Neural crest cell (in vitro differentiated cells): ENCODE results near the gene SPATS2. TPM values are rescaled to one million over a fixed set of nuclear protein-coding genes. Genes with fewer than 3 reads are reported as not detected.
"Not testable (repeated sequence)": the region's sequence is repeated elsewhere in the genome, so short reads cannot be mapped to it uniquely, and the experiment has no call there.

Experiments
- DNase-seq: peaks from one replicate; pipeline ENCODE4 v3.0.0; 2021; ENCODE audit warnings: low read depth, mixed read lengths, low spot score
- H3K27ac Mint-ChIP-seq: one replicate; pipeline ENCODE4 v1.8.0; 2021; ENCODE audit warnings: mild to moderate bottlenecking, mixed read lengths; ENCODE audit not compliant: unreplicated experiment
- H3K27me3 Mint-ChIP-seq: 2 replicates; pipeline ENCODE4 v1.8.0; 2021; ENCODE audit warnings: low read depth, mild to moderate bottlenecking, mixed read lengths
- H3K36me3 Mint-ChIP-seq: 2 replicates; pipeline ENCODE4 v1.8.0; 2021; ENCODE audit warnings: low read depth, mild to moderate bottlenecking, mixed read lengths
- H3K4me1 Mint-ChIP-seq: 2 replicates; pipeline ENCODE4 v1.8.0; 2021; ENCODE audit warnings: mixed read lengths
- H3K4me3 Mint-ChIP-seq: one replicate; pipeline ENCODE4 v1.8.0; 2021; ENCODE audit warnings: mild to moderate bottlenecking, mixed read lengths
- H3K9me3 Mint-ChIP-seq: 2 replicates; pipeline ENCODE4 v1.8.0; 2021; ENCODE audit warnings: mixed read lengths
- CTCF ChIP-seq: fragments of 200-600 bp; sonication (generic); conservative IDR thresholded peaks from 2 replicates; pipeline ENCODE4 v1.5.0; 2021; ENCODE audit warnings: antibody characterized with exemption, mild to moderate bottlenecking
- total RNA-seq: library from RNA; stranded (reverse); gene quantifications from 2 replicates; pipeline ENCODE4 v1.2.1, GENCODE V29; 2021

Gene SPATS2
- total RNA-seq, 1 donor from 2014 or later: 45.2 TPM

DNA sequence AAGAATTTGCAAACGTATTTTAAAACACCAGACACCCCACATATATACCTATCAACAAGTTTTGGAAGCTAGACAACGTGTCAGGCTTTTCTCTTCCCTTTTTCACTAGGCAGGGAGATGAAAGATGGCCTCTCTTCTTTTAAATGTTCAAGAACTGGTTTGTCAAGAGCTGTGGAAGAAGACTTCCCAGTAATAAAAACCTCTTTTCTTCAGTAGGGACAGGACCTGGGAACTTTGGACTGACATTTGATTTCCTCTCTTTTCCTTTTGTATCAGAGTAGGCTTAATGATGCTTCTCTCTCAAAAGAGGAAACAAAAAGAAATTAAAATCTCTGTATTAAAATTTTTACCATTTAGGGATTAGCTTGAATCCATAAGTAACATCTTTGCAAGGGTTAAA, 49.6 kb downstream of the SPATS2 start:
- no peak overlapping the region for H3K4me3 Mint-ChIP-seq
- no peaks in the 10 kb centered on the region for H3K9me3 Mint-ChIP-seq
- H3K27ac Mint-ChIP-seq: no peak overlapping the region
- H3K36me3 Mint-ChIP-seq: peaks cover 2% of the 10 kb centered on the region
- no peak for TF ChIP-seq CTCF
- H3K4me1 Mint-ChIP-seq: peaks cover 11% of the 10 kb centered on the region
- no peaks in the 10 kb centered on the region for H3K27me3 Mint-ChIP-seq
- no peak for DNase-seq

GRCh38 chr12:49417558-49417957, 50.3 kb downstream of the SPATS2 start:
- H3K27me3 Mint-ChIP-seq: no peaks in the 10 kb centered on the region
- H3K27ac Mint-ChIP-seq: no peak overlapping the region
- no peaks in the 10 kb centered on the region for H3K9me3 Mint-ChIP-seq
- no peak overlapping the region for H3K4me3 Mint-ChIP-seq
- H3K4me1 Mint-ChIP-seq: peaks cover 11% of the 10 kb centered on the region
- peaks cover 2% of the 10 kb centered on the region for H3K36me3 Mint-ChIP-seq
- no peak for DNase-seq
- TF ChIP-seq CTCF: no peak

DNA sequence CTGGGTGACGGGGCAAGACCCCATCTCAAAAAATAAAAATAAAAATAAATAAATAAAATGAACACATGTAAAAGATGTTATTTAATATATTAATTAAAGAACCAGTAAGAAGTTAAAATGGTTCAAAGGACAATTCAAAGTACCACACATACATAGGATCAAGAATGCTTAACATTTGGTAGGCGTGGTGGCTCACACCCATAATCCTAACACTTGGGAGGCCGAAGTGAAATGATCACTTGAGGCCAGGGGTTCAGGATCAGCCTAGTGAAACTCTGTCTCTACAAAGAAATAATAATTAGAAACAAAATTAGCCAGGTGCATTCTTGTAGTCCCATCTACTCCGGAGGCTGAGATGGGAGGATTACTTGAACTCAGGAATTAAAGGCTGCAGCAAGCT, 53.3 kb downstream of the SPATS2 start:
- H3K4me3 Mint-ChIP-seq: no peak overlapping the region
- DNase-seq: no peak
- H3K4me1 Mint-ChIP-seq: peaks cover 11% of the 10 kb centered on the region
- no peak for TF ChIP-seq CTCF
- H3K27ac Mint-ChIP-seq: no peak overlapping the region
- H3K36me3 Mint-ChIP-seq: peaks cover 6% of the 10 kb centered on the region
- no peaks in the 10 kb centered on the region for H3K9me3 Mint-ChIP-seq
- H3K27me3 Mint-ChIP-seq: no peaks in the 10 kb centered on the region

- Mint-ChIP-seq H3K36me3 (peaks cover 14% of the 10 kb centered on the region), H3K27ac (no peak overlapping the region), H3K27me3 (no peaks in the 10 kb centered on the region), H3K4me3 (no peak overlapping the region), H3K9me3 (peaks cover 3% of the 10 kb centered on the region), H3K4me1 (peaks cover 11% of the 10 kb centered on the region)
- no peak for DNase-seq
- no peak for TF ChIP-seq CTCF
Measured at GRCh38 chr12:49422114-49422513, 54.9 kb downstream of the SPATS2 start.

- no peak for DNase-seq
- Mint-ChIP-seq H3K36me3 (peaks cover 18% of the 10 kb centered on the region), H3K4me1 (peaks cover 11% of the 10 kb centered on the region), H3K27me3 (no peaks in the 10 kb centered on the region), H3K4me3 (no peak overlapping the region), H3K9me3 (peaks cover 11% of the 10 kb centered on the region), H3K27ac (no peak overlapping the region)
- no peak for TF ChIP-seq CTCF
Measured at GRCh38 chr12:49428793-49429192, 61.5 kb downstream of the SPATS2 start.

GRCh38 chr12:49432616-49433015, 65.4 kb downstream of the SPATS2 start:
- peaks cover 13% of the 10 kb centered on the region for H3K36me3 Mint-ChIP-seq

DNA sequence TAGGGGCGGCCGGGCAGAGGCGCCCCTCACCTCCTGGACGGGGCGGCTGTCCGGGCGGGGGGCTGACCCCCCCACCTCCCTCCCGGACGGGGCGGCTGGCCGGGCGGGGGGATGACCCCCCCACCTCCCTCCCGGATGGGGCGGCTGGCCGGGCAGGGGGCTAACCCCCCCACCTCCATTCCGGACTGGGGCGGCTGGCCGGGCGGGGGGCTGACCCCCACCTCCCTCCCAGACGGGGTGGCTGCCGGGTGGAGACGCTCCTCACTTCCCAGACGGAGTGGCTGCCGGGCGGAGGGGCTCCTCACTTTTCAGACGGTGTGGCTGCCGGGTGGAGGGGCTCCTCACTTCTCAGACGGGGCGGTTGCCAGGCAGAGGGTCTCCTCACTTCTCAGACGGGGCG, 69.5 kb downstream of the SPATS2 start:
- not testable (repeated sequence) for H3K9me3 Mint-ChIP-seq, H3K4me3 Mint-ChIP-seq, DNase-seq, H3K27me3 Mint-ChIP-seq, H3K4me1 Mint-ChIP-seq, H3K27ac Mint-ChIP-seq
- peaks cover 11% of the 10 kb centered on the region for H3K36me3 Mint-ChIP-seq

More at GRCh38 chr12:49432616-49433015, 65.4 kb downstream of the SPATS2 start:
- Mint-ChIP-seq H3K27me3 (no peaks in the 10 kb centered on the region), H3K27ac (no peak overlapping the region), H3K9me3 (peaks cover 10% of the 10 kb centered on the region), H3K4me1 (peaks cover 11% of the 10 kb centered on the region), H3K4me3 (no peak overlapping the region)
- no peak for TF ChIP-seq CTCF
- DNase-seq: no peak
